ENCODE results near the gene DNAJC27. TPM values are rescaled to one million over a fixed set of nuclear protein-coding genes. Genes with fewer than 3 reads are reported as not detected.
"Not testable (repeated sequence)": the region's sequence is repeated elsewhere in the genome, so short reads cannot be mapped to it uniquely, and the experiment has no call there.

Gene DNAJC27
- polyA plus RNA-seq (ENCODE audit: insufficient read length in 3 of 3) = 10 to 100 TPM in 1 of 3 donors, 1 to 10 TPM in 2; 8.0 to 10.3 (median 9.4) TPM
- long read RNA-seq, donor 1, partial matches to known transcripts = 0 of 11 reads
- long read RNA-seq, donor 1, other reads (novel, unspliced or antisense) = 11 of 11 reads
- long read RNA-seq, donor 2 = 0 reads
- long read RNA-seq, donor 3, full-length matches to known transcripts = 1 of 1 reads
- long read RNA-seq, donor 3, partial matches to known transcripts = 0 of 1 reads
- long read RNA-seq, donor 3, other reads (novel, unspliced or antisense) = 0 of 1 reads
- long read RNA-seq, donor 4, partial matches to known transcripts = 0 of 13 reads
- long read RNA-seq, donor 4, other reads (novel, unspliced or antisense) = 13 of 13 reads
- long read RNA-seq, donor 5 = 0 reads
- long read RNA-seq, donor 6, full-length matches to known transcripts = 2 of 2 reads
- long read RNA-seq, donor 6, partial matches to known transcripts = 0 of 2 reads
- long read RNA-seq, donor 6, other reads (novel, unspliced or antisense) = 0 of 2 reads
- long read RNA-seq, donor 7, full-length matches to known transcripts = 3 of 3 reads
- long read RNA-seq, donor 7, partial matches to known transcripts = 0 of 3 reads
- long read RNA-seq, donor 7, other reads (novel, unspliced or antisense) = 0 of 3 reads
- long read RNA-seq, donor 8 = 0 reads
- long read RNA-seq, donor 9, full-length matches to known transcripts = 4 of 4 reads
- long read RNA-seq, donor 9, partial matches to known transcripts = 0 of 4 reads
- long read RNA-seq, donor 9, other reads (novel, unspliced or antisense) = 0 of 4 reads
- long read RNA-seq, donor 10 = 0 reads
- long read RNA-seq, donor 11 = 0 reads
- long read RNA-seq, donor 12, partial matches to known transcripts = 5 of 5 reads
- long read RNA-seq, donor 12, other reads (novel, unspliced or antisense) = 0 of 5 reads
- long read RNA-seq, donor 13, partial matches to known transcripts = 6 of 6 reads
- long read RNA-seq, donor 13, other reads (novel, unspliced or antisense) = 0 of 6 reads
- long read RNA-seq, donor 14 = 0 reads
- long read RNA-seq, donor 15 = 0 reads
- long read RNA-seq, donor 16, full-length matches to known transcripts = 1 of 1 reads
- long read RNA-seq, donor 16, partial matches to known transcripts = 0 of 1 reads
- long read RNA-seq, donor 16, other reads (novel, unspliced or antisense) = 0 of 1 reads

DNA sequence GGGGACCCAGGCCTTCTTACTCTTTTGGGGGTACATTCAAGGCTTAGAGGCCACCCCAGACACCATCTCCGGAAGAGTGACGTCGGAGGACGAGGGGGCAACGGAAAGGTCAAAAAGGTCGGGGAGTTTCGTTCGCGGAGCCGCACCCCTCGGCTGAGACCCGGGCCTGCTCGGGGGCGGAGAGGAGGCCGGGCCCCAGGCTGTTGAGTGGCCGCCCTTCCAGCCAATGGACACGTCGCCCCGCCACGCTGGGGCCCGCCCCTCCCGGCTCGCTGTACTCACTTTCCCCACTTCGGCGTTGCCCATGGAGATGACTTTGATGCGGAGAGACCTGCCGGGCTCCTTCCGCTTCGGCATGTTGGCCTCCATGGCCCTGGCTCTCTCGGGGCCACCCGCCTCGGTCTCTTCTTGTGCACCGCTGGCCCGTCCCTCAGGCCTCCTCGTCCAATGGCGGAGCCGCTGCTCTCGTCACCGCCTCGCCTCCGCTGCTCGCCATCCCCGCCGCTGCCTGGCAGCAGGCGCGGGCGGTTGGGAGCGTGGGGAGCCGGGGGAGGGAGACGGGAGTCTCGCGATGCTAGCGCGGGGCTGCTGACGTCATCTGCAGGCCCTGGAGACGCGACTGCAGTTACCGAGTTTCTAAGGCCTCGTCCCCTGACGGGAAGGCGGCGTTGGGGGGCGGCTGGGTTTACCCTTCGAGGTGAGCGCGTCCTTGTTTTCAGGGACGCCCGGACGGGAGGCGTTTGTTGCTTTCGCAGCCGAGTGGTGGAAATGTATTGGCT is at the start of gene DNAJC27:
DNAJC27 (minus strand) TSS at position 420 of the 779 bp plus-strand sequence; CDS start at position 369, 51 bp downstream.
- DNase-seq = peak; percentile 98

DNA sequence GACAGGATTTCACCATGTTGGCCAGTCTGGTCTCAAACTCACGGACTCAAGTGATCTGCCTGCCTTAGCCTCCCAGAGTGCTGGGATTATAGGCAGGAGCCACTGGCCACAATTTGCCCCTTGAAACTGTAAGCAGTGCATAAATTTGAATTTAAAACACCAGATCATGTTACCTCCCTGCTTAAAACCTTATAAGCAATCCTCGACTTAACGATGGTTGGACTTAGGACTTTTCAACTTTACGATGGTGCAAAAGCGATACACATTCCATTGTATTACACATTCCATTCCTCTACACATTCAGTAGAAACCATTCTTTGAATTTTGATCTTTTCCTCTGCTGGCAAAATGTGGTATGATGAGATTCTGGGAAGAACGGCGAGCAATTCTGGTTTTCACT is 46.9 kb upstream of the DNAJC27 start:
- DNase-seq = no peak

DNA sequence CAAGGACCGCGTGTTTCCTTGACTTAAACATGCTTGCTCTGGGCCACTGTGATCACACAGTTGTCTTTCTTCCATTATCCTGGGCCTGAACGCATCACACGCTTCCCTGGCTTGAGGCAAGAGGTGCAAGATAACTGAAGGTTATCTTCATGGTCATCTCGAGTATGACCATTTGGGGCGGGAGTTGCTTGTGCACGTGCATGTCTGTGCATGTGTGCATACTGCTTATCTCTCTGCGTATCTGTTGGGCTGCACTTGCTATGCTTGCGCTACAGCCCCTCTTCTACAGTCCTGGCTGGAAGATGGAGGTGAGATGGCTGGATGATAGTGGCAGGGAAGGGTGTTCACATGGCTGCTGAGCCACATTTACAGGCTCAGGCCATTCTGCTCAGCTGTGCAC is 42.9 kb upstream of the DNAJC27 start:
- no peak for DNase-seq

DNA sequence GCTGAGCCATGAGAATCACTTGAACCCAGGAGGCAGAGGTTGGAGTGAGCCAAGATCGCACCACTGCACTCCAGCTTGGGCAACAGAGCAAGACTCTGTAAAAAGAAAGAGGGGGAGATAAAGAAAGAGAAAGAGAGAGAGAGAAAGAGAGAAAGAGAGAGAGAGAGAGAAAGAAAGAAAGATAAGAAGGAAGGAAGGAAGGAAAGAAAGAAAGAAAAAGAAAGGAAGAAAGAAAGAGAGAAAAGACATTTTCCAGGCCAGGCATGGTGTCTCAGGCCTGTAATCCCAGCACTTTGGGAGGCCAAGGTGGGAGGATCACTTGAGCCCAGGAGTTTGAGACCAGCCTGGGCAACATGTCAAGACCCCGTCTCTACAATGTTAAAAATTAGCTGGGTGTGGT is 39.6 kb upstream of the DNAJC27 start:
- not testable (repeated sequence) for DNase-seq

DNA sequence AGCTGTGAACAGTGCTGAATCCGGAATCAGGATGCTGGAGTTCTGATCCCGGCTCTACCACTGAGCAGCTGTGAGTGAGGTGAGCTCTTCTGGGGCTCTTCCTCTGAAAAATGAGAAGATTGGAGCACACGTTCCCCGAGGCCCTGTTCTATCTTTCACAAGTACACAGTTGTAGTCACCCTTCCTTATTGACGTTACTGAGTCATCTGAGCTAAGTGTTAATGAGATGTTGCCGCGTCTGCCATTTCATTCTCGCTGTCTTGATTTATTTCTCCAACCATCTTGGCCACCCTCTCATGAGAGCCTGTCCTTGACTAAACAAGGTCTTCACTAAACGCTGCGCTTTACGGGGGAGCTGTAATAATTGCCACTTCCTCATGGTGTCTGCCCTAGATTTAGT is 38.2 kb upstream of the DNAJC27 start:
- no peak for DNase-seq

DNA sequence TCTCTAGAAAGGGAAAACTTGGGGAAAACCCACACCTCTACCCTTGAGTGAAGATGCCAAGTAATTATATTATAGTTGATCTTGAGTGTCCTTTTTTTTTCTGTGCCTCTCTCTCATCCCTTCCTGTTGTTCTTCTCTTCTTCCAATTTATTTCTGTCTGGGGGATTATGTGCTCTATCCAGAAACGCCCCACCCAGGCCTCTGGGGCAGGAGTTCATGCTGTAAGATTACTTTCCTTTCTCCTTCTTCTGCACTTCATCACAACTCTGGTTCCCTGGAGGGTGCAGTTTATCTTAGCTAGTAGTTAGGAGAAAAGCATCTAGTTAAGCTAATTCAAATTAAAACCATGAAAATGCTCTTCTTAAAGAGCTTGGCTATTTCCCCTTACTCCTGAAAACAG is 30.3 kb upstream of the DNAJC27 start:
- DNase-seq = no peak

DNA sequence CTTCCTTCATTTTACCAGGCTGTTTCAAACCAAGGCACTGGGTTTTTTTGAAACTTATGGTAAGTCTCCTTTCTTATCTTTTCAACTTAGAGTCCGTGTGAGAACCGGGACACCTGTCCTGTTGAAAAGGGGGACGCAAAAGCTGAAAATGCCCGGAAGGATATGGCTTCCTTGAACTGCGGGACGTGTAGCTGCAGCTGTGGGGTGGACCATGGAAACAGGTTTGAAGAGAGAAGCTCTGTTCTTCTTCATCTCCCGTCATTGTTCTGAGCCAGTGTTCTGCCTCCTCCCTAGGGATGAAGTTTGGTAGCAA is 29.5 kb upstream of the DNAJC27 start:
- DNase-seq = no peak

DNA sequence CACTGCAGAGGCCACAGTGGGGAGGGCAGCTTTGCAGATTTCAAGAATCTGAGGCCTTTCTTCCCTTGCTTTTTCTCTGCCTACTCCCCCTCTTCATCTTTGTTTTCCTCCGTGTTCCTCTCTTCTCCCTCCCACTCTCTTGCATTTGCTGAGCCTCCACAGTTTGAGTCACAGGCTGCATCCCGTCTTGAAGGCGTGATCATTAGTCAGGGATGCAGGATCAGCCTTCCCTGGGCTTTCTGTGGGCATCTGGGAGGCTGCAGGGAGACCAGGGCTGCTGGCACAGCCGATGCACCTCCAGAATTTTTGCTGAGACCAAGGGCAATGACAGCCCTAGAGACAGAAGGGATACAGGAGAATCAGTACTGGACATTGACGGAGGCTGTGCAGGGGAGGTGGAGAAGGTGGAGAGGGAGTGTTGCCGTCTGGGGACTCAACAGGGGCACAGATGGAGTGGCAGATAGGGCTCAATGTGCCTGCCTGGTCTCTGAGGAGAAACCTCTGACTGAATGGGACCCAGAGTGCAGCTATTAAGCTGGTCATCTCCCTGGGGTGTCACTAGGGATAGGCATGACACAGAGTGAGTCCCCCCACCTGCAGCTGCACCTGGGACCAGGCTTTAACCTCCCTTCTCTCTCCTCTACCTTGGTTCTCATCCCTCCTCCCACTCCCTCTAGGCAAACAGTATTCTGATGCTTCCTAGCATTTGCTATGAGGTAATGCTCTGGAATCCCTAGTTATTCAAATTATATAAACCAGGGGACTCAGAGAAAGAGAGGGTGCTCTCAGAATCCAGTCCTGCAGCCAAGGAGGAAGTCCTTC is 29.0 kb upstream of the DNAJC27 start:
- DNase-seq = no peak

DNA sequence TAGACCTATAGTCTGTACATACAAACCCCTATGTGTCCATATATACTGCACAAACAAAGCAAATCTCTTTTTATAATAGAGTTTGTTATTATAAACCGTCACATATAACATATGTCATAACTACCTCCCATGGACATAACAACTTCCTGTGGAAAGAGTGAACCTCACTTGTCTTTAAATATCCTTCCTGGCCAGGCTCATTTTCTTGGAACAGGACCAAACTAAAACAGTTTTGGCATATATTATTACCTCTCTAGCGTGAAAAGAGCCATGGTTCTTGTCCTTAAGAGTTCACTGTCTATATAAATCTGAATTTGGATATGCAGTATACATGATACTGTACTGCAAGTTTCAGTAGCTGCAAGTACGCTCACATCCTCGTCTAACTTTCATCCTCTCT is 28.3 kb upstream of the DNAJC27 start:
- DNase-seq = no peak

DNA sequence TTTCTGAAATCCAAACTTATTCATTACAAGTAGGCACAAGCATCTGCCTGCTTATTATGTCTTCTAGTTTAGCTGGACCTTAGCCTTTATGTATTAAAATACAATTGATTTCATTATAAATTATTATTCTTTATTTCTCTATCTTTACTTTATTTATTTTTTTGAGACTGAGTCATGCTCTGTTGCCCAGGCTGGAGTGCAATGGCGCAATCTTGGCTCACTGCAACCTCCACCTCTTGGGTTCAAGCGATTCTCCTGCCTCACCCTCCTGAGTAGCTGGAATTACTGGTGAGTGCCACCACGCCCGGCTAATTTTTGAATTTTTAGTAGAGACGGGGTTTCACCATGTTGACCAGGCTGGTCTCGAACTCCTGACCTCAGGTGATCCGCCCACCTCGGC is 27.3 kb upstream of the DNAJC27 start:
- not testable (repeated sequence) for DNase-seq

DNA sequence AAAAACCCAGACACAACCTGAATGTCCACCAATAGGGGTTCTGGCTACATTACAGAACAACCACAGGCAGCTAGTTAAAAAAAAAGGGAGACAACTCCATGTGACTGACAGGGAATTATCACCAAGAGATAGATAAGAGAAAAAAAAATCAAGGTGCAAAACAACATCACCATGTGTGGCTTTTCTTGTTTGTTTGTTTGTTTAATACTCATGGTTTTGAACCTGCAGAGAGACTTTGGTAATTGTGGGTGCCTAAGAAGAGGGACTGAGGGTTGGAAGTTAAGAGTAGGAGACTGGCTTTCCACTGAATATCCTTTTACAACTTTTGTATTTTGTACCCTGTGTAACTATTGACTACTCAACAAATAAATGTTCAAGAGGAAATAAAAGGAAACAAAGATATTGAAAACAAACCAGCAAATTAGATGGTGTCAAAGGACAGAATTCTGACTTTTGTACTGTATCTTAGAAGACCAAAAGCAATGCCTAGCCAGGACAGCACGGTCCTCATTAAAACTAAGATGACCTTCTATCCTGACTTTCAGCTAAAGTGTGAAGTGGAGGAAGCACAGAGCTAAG is 22.5 kb upstream of the DNAJC27 start:
- DNase-seq = no peak

DNA sequence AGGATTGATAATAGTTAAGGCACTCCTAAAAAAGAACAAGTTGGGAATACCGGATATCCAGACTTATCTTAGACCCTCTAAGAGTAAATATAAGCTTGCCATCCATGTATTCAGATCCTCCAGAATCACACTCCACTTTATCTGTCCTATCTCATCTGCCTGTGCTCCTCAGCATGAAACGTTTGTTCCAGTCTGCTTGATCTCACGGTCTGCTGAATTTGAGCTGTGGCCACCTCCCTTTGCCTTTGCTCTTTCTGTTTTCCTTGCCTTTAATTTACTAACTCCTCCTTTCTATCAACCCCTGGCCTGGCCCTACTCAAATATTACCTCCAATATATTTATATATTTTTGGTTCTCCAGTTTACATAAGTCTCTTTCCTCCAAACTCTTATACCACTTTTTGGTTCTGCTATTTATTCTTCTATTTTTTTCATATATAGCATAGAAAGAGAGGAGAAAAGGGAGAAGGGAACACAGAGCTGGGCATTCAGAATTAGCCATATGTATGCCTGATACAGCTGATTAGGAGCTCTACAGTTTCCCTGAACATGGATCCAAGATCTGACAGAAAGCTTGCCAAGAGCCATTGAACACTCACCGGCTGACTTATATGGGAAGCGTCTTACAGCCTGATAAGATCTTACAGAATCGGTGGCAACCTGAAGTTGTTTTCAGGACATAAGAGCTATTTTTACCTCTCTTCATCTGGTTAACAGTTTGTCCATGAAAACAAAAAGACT is 21.8 kb upstream of the DNAJC27 start:
- DNase-seq = no peak

DNA sequence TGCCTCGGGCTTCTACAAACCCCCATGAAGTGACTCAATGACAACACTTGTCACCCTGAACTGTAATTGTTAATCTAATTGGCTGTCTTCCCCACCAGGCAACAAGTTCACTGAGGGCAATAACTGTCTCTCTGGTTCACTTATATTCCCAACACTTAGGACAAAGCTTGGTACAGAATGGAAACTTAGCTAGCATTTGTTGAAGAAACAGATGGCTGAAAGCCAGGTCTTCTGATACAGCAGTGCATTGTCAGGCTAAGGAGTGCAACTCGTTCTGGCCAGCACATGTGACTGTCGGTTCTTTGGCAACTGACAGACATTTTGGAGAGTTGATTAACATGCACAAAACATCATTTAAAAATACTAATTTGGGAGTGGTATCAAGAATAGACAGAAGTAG is 14.6 kb upstream of the DNAJC27 start:
- DNase-seq = no peak

DNA sequence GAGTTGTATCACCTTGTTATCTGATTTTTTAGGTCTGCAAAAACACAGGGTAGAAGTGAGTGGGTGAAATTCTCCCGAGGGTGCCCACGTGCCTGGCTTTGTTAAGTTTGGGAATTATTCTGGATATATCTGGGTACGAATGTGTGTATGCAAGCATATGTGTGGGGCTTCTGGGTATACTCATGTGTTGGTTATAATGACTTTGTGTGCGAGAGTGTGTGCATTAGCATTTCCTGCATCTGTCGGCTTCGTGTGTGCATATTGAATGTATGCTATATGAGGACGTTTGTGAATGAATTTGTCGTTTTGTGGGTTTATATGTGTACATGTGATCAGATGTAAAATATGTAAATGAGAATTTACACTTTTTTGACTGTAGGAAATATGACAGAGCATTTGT is 13.8 kb upstream of the DNAJC27 start:
- DNase-seq = no peak

DNA sequence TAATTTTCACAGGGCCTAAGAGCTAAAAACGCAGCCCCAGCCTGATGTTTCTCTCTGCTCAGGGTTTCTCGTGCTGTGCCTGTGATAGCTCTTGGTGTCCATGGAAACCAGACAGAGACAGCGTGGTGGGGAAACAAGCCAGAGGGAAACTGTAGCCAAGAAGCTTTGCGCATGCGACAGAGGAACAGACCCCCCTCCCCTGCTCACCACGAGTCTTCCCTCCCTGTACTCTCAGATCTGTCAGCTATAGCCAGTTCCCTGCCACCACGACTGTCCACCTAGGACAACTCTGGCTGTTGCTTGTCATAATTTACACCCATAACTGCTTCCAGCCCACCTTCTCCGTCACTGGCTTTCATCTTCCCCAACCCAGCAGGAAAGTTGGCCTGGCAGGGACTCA is 13.2 kb upstream of the DNAJC27 start:
- DNase-seq = peak; percentile 90

DNA sequence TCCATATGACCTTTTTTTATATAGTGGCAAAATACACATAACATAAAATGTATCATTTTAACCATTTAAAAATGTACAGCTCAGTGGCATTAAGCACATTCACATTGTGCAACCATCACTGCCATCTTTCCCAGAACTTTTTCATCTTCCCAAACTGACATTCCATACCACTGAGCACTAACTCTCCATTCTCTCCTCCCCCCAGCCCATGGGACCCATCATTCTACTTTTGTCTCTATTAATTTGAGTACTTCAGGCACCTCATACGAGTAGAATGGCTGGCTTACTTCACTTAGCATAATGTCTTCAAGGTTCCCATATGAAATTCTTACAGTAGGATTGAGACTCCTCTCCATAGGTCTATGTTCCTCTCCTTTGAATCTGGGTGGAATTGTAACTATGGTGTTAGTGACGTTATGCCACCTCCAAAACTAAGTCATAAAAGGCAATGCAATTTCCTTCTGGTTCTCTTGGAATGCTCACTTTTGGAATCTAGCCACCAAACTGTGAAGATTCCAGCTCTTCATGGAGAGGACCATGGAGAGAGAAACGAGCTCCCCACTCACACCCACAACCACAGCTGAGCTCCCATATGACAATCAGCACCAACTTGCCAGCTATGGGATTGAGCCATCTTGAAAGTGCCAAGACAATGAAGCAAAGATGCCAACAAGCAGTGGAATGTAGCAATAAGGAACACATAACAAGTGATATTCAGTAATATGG is 9.8 kb upstream of the DNAJC27 start:
- no peak for DNase-seq

DNA sequence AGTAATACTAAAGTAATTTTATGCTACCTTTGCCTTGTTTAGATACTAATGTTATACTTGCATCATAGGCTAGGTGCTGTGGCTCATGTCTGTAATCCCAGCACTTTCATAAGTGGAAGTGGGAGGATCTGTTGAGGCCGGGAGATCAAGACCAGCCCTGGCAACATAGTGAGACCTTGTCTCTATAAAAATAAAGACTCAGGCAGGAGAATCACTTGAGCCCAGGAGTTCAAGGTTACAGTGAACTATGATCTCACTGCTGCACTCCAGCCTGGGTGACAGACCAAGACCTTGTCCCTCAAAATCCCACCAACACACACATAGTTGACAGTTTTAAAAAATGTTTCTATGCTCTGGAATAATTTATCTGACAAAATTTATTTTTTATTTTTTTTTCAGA is 6.9 kb upstream of the DNAJC27 start:
- no peak for DNase-seq

DNA sequence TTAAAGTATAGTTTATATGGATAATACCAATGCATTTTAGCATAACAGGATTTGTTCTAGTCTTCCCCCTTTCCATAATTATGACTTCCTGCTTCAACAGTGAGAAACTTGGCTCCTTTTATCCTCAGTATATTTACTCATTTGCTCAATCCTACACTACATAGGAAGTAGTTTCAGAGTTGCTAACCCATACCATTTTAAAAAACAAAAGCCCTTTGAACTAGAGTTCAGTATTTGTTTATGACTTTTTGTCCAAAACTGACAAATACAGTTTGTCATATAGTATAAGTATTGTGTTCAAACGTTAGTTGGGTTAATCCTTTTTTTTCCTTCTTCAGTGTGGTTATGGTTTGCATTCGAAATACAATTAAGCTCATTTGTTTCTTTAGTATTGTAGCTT is 5.9 kb upstream of the DNAJC27 start:
- no peak for DNase-seq

DNA sequence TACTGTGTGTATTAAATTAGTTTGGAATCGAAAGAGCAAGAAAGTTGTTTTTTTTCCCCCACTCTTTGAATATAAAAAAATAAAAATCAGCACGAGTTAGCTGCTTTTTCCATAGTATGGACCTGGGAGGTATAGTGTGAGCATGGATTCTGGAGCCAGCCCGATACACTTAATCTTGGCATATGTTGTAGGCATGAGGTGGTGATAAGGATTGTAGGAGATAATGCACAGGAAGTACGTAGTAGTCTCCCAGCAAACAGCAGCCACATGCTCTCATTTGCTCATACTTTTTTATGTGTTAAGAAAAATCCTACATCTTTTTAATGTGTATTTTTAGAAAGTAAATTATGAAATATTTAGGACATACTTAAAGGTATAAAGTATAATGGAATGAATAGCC is 2.1 kb upstream of the DNAJC27 start:
- DNase-seq = no peak
